Left ventricle myocardium inferior (tissue), 1 donor: ENCODE results near the gene PBXIP1. TPM values are rescaled to one million over a fixed set of nuclear protein-coding genes. Genes with fewer than 3 reads are reported as not detected.

Source experiments
- DNase-seq: peaks from one replicate; pipeline ENCODE4 v3.0.0-alpha.2; 2020
- H3K27ac ChIP-seq: fragments of 200-600 bp; replicated peaks from 2 replicates; pipeline ENCODE4 v1.8.0; 2021
- H3K27me3 ChIP-seq: fragments of 200-600 bp; 2 replicates; pipeline ENCODE4 v1.8.0; 2021; ENCODE audit warnings: low read depth
- H3K36me3 ChIP-seq: fragments of 200-600 bp; 2 replicates; pipeline ENCODE4 v1.8.0; 2021
- H3K4me1 ChIP-seq: fragments of 200-600 bp; 2 replicates; pipeline ENCODE4 v1.8.0; 2021
- H3K4me3 ChIP-seq: fragments of 200-600 bp; 2 replicates; pipeline ENCODE4 v1.8.0; 2021; ENCODE audit warnings: mild to moderate bottlenecking, moderate library complexity
- H3K9me3 ChIP-seq: fragments of 200-600 bp; replicated peaks from 2 replicates; pipeline ENCODE4 v1.8.0; 2021
- intact Hi-C: fragments of 100-400 bp; cut with micrococcal nuclease; formaldehyde crosslinking; loops from one replicate; pipeline ENCODE4 v1.11.0; 2022
- total RNA-seq: library from RNA; stranded (reverse); fragmentation: NEBNext Ultra II Directional; extraction: Animal tissue kit (Norgen Biotek cat#: 25700); gene quantifications from one replicate; pipeline ENCODE4 v1.2.1, GENCODE V29; 2021
- TF ChIP-seq, protein P1 (sequence below): fragments of 200-600 bp; IDR thresholded peaks from 2 replicates; pipeline ENCODE4 v1.8.0; 2021; ENCODE audit warnings: antibody characterized with exemption, mild to moderate bottlenecking, borderline replicate concordance
- donor health status: DM: no; HTN: yes; CAD: no; lungs with severe emphysema.

Gene PBXIP1
- total RNA-seq, 1 donor from 2014 or later, result 52.3 TPM

DNA sequence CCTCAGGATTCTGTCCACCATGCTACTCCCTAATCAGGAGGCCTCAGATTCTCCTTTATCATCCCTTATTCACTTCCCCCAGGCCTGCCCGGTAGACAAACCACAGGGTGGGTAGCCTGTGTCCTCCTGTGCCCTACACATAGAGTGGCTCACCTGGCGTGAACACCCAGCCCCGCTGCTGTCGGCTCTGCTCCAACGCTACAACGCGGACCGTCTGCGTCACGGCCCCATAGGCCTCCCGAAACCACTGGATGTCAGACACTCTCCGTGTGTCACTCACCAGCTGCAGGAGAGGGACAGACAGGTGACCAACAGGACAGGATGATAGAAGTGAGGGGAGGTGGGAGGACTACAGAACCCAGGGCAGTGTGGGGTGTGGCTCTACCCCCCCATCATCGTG, 29.7 kb downstream of the PBXIP1 start:
- H3K27ac ChIP-seq, result no peak overlapping the region
- intact Hi-C loops, result no loop called here
- no peak for DNase-seq
- no peaks in the 10 kb centered on the region for H3K4me1 ChIP-seq
- H3K9me3 ChIP-seq, result no peaks in the 10 kb centered on the region
- no peaks in the 10 kb centered on the region for H3K27me3 ChIP-seq
- no peak overlapping the region for H3K4me3 ChIP-seq
- H3K36me3 ChIP-seq, result peaks cover 59% of the 10 kb centered on the region
- TF ChIP-seq, protein P1, sequence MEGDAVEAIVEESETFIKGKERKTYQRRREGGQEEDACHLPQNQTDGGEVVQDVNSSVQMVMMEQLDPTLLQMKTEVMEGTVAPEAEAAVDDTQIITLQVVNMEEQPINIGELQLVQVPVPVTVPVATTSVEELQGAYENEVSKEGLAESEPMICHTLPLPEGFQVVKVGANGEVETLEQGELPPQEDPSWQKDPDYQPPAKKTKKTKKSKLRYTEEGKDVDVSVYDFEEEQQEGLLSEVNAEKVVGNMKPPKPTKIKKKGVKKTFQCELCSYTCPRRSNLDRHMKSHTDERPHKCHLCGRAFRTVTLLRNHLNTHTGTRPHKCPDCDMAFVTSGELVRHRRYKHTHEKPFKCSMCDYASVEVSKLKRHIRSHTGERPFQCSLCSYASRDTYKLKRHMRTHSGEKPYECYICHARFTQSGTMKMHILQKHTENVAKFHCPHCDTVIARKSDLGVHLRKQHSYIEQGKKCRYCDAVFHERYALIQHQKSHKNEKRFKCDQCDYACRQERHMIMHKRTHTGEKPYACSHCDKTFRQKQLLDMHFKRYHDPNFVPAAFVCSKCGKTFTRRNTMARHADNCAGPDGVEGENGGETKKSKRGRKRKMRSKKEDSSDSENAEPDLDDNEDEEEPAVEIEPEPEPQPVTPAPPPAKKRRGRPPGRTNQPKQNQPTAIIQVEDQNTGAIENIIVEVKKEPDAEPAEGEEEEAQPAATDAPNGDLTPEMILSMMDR, result no peak

DNA sequence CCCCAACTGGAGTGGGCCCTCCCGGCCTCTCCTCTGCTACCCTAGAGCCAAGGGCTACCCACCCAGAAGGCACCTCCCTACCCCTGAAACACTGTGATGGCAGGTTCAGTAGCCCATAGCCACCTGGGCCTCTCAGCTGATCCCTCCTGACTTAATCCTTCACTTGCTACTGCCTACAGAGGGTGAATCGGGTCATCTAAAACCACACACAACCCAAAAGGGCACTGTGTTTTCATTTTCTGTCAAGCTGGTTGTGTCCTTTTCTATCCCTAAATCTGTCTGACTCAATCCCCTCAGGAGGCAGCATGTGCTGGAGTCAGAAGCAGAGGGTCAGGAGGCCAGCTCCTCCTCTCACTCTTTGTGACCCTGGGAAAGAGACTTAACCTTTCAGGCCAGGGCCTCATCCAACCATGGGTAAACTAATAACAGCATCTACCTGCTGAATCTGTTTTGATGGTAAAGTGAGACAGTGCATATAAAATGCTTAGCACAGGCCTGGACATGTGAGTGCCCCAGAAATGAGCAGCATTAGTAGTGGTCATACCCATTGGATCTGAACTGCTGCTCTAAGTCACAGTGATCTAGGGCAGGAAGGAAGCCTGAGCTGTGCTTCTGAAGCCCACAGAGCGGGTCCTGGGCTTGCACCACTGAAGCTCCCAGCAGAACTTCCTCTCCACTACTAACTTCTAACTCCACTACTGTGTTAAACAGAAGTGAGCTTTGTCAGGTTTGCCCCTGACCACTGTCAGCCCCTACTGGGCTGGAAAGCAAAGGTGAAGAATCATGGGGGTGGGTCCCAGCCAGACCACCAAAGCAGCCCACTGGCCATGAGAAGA, 30.3 kb downstream of the PBXIP1 start:
- intact Hi-C loops, result no loop called here
- no peaks in the 10 kb centered on the region for H3K4me1 ChIP-seq
- H3K4me3 ChIP-seq, result no peak overlapping the region
- TF ChIP-seq, protein P1, result no peak
- DNase-seq, result no peak
- no peaks in the 10 kb centered on the region for H3K27me3 ChIP-seq
- H3K27ac ChIP-seq, result no peak overlapping the region
- H3K36me3 ChIP-seq, result peaks cover 59% of the 10 kb centered on the region
- H3K9me3 ChIP-seq, result no peaks in the 10 kb centered on the region

DNA sequence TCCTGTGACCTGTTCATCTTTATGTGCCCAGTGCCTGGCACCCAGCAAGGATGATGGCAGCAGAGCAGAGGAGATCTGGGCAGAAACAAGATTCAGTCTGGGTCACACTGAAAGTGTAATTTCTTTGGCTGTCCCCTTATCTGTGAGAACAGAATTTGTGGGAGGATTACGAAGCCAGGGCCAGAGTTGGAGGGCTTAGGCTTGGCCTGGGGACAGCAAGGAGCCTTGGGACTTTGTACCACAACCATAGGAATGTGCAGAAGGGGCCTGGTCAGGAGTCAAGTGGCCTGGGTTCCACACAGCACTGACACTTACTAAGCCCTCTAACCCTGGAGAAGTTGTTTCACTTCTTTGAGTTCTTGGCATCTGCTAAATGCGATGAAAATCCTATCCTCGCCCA, 32.2 kb downstream of the PBXIP1 start:
- H3K27me3 ChIP-seq, result no peaks in the 10 kb centered on the region
- intact Hi-C loops, result no loop called here
- peaks cover 50% of the 10 kb centered on the region for H3K36me3 ChIP-seq
- H3K4me1 ChIP-seq, result no peaks in the 10 kb centered on the region
- no peak overlapping the region for H3K27ac ChIP-seq
- H3K4me3 ChIP-seq, result no peak overlapping the region
- TF ChIP-seq, protein P1, result no peak
- H3K9me3 ChIP-seq, result no peaks in the 10 kb centered on the region
- no peak for DNase-seq

DNA sequence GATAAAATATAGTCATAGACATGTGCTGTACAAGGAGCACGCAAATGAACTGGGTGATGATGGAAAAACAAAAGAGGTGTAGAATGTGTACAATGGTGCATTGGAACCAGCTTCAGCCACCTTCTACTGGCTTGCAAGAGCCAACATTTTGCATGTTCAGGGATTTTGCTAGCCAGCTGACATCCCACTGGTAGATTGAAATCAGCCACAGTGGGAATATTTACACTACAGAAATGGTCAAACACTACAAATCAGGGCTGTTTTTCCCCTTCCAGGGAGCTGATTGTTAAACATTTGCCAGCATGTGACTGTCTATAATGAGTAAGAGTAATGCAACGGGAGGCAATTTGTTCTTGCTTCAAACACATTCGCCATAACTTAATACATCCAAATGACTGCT, 42.6 kb downstream of the PBXIP1 start:
- H3K27ac ChIP-seq, result peak overlapping the region; percentile 81
- no peaks in the 10 kb centered on the region for H3K27me3 ChIP-seq
- H3K4me3 ChIP-seq, result no peak overlapping the region
- TF ChIP-seq, protein P1, result no peak
- no peak for DNase-seq
- H3K4me1 ChIP-seq, result peaks cover 39% of the 10 kb centered on the region
- intact Hi-C loops, result no loop called here
- H3K36me3 ChIP-seq, result no peaks in the 10 kb centered on the region
- peaks cover 7% of the 10 kb centered on the region for H3K9me3 ChIP-seq

DNA sequence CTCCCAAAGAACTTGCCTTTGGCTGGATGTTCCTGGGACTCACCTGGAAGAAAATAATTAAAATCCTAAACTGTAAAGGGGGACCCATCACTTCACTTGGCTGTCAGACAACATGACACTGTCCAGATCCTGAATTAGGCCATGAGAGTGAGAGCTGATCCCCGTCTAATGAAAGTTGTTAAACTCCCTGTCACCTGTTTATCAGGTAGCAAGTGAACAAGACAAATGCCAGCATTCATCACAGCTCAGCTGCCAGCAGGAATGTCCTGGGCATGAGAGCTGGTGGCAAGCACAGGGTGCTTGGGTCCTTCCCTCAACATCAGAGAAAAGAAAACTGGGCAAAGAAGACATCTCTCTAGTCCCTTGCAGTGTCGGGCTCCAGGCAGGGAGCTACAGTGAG, 43.1 kb downstream of the PBXIP1 start:
- Histone ChIP-seq H3K27me3 (no peaks in the 10 kb centered on the region), H3K4me1 (peaks cover 39% of the 10 kb centered on the region), H3K9me3 (peaks cover 9% of the 10 kb centered on the region), H3K4me3 (no peak overlapping the region), H3K36me3 (no peaks in the 10 kb centered on the region), H3K27ac (peak overlapping the region; percentile 81)
- intact Hi-C loops, result no loop called here
- no peak for DNase-seq
- TF ChIP-seq, protein P1, result no peak
